ENCODE measurements around the gene SGMS1.
A peak's percentile ranks its signal among the peaks of the same experiment; 100 is the strongest.
"Not testable (repeated sequence)": the region's sequence is repeated elsewhere in the genome, so short reads cannot be mapped to it uniquely, and the experiment has no call there.

Gene SGMS1

GRCh38 chr10:50447691-50448090 is 176.1 kb downstream of the SGMS1 start:
- no peak for DNase-seq (ENCODE audit: low read depth)
- H3K4me3 ChIP-seq (ENCODE audit: low read depth, low read length): no peak overlapping the region

- DNase-seq (ENCODE audit: low read depth); H3K4me3 ChIP-seq (ENCODE audit: low read depth, low read length): not testable (repeated sequence)
Observed at GRCh38 chr10:50445777-50446176, 178.0 kb downstream of the SGMS1 start.

GRCh38 chr10:50440489-50440888 is 183.3 kb downstream of the SGMS1 start:
- DNase-seq (ENCODE audit: low read depth): no peak
- H3K4me3 ChIP-seq (ENCODE audit: low read depth, low read length): no peak overlapping the region

DNA sequence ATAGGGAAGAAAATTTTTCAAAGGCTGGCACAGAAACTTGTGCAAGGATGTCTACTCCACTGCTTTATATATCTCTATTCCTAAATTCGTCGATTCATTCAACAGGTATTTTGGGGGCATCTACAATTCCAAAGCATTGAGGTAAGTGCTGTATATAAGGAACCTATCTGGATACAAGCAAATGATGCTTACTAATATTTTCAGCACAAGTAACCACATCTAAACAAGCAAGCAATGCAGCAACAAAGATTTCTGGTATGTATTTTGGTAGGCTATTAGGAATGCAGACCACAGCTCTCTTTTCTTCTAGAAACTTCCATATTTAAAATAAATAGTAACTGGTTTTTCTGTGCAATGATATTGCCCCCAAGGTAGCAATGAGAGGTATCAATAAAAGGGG is 183.9 kb downstream of the SGMS1 start:
- DNase-seq (ENCODE audit: low read depth): no peak
- no peak overlapping the region for H3K4me3 ChIP-seq (ENCODE audit: low read depth, low read length)

GRCh38 chr10:50439187-50439586 is 184.6 kb downstream of the SGMS1 start:
- no peak for DNase-seq (ENCODE audit: low read depth)
- H3K4me3 ChIP-seq (ENCODE audit: low read depth, low read length): no peak overlapping the region

DNA sequence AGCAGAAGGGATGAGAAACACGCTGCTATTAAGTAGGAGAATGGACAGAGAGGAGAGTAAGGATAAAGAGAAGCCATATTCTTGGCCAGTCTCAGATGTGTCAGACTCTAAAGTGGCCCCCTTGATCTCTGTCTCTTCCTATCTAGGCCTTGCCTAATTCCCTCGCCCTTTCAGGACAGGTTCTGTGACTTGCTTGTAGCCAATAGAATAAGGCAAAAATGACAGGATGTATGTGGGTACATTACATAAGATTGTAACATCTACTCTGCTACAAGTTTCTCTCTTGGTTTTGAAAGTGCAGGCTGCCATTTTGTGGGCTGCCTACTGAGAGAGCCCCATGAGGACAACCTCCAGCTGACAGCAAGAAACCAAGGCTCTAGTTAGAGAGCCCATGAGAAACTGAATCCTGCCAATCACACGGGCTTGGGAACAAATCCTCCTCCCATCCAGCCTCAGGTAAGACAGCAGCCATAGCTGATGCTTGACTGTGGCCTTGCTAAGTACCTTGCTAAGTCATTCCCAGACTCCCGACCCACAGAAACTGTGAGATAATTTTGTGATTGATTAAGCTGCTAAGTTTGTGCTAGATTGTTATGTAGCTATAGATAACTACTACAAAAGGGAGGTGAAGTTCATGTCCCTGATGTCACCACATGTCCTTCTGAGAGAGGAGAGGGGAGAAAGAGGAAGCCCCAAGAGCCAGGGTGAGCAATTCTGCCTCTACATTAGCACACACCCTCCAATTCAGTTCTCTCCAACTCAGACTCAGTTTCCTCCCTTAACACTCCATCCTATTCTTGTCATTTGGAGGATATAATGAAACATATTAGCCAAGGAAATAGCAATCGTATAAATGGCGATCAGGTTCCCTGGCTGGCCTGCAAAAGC is 185.5 kb downstream of the SGMS1 start:
- H3K4me3 ChIP-seq (ENCODE audit: low read depth, low read length): no peak overlapping the region
- DNase-seq (ENCODE audit: low read depth): no peak

- DNase-seq (ENCODE audit: low read depth): no peak
- H3K4me3 ChIP-seq (ENCODE audit: low read depth, low read length): no peak overlapping the region
Observed at GRCh38 chr10:50437248-50437647, 186.5 kb downstream of the SGMS1 start.

- no peak overlapping the region for H3K4me3 ChIP-seq (ENCODE audit: low read depth, low read length)
- no peak for DNase-seq (ENCODE audit: low read depth)
Observed at GRCh38 chr10:50436805-50437204, 187.0 kb downstream of the SGMS1 start.

DNA sequence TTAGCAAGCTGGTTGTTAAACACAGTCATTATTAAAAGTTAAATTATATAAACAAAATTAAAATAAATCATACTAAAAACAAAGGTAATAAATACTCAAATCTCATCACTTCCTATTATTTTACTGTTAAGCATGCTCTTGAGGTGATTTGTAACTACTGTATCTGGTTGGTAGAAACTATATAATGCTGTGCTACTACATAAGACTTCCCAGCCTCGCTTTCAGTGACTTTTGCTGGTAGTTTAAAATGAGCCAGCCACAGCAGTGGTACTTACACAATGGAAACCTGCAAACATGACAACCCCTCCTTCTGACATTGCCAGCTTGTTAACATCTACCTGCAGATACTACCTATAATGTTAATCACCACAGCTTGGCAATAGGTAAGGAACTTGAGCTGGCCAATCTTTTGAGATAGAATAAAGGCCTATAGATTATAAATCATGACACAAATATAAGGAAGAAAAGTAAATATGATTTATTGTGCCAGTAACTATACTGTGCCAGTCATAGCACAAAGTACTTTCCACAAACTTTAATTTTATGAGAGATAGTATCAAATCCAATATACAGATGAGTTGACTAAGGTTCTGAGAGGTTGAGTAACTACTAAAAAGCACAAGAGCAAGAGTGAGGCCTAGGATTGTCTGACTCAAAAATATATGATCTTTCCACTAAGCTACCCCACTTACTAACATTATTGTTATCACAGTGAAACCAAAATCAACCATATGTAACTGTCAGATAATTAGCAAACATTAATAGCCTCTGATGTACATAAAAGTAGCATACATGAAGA is 191.3 kb downstream of the SGMS1 start:
- no peak for DNase-seq (ENCODE audit: low read depth)
- H3K4me3 ChIP-seq (ENCODE audit: low read depth, low read length): no peak overlapping the region

- H3K4me3 ChIP-seq (ENCODE audit: low read depth, low read length): no peak overlapping the region
- peak; percentile 24 for DNase-seq (ENCODE audit: low read depth)
Observed at GRCh38 chr10:50431791-50432190, 192.0 kb downstream of the SGMS1 start.

DNA sequence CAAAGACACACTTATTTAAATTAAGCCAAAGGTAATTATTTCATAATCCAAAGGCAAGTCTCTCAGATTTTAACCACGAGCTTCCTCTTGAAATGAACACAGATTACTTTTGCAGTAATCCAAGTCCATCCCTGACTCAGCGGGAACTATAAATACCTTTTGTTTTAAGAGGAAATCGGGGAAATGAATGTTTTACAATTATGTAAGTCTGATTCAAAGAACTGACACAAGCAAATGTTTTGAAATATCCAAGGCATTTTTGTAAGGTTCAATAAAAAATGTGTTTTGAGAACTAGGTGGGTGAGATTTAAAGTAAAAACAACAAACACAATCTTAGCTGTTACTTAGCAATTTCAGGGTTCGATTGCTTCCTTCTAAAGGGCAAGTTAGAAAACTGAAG is 192.6 kb downstream of the SGMS1 start:
- H3K4me3 ChIP-seq (ENCODE audit: low read depth, low read length): no peak overlapping the region
- no peak for DNase-seq (ENCODE audit: low read depth)

- DNase-seq (ENCODE audit: low read depth): no peak
Observed at GRCh38 chr10:50426485-50426884, 197.3 kb downstream of the SGMS1 start.

GRCh38 chr10:50425215-50425614 is 198.5 kb downstream of the SGMS1 start:
- DNase-seq (ENCODE audit: low read depth); H3K4me3 ChIP-seq (ENCODE audit: low read depth, low read length): not testable (repeated sequence)

More at GRCh38 chr10:50426485-50426884, 197.3 kb downstream of the SGMS1 start:
- no peak overlapping the region for H3K4me3 ChIP-seq (ENCODE audit: low read depth, low read length)

- no peak for DNase-seq (ENCODE audit: low read depth)
- no peak overlapping the region for H3K4me3 ChIP-seq (ENCODE audit: low read depth, low read length)
Observed at GRCh38 chr10:50423448-50423847, 200.3 kb downstream of the SGMS1 start.

DNA sequence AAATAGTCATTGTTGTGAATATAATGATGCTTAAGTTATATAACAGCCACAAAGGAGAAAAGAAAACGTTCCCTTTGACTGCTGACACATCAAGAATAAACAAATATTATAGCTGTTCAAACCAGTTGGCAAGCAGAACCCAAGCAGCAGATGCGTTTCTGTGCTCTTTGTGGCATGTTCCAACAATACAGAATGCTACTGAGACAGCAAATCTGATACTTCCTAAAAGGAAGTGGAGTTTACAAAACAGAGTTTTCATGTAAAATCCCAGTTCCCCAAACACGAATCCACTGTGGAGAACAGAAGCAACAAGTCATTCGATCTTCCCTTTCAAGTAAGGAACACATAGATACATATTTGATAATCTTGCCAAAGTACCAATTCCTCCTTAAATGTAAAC is 201.5 kb downstream of the SGMS1 start:
- no peak overlapping the region for H3K4me3 ChIP-seq (ENCODE audit: low read depth, low read length)
- no peak for DNase-seq (ENCODE audit: low read depth)

DNA sequence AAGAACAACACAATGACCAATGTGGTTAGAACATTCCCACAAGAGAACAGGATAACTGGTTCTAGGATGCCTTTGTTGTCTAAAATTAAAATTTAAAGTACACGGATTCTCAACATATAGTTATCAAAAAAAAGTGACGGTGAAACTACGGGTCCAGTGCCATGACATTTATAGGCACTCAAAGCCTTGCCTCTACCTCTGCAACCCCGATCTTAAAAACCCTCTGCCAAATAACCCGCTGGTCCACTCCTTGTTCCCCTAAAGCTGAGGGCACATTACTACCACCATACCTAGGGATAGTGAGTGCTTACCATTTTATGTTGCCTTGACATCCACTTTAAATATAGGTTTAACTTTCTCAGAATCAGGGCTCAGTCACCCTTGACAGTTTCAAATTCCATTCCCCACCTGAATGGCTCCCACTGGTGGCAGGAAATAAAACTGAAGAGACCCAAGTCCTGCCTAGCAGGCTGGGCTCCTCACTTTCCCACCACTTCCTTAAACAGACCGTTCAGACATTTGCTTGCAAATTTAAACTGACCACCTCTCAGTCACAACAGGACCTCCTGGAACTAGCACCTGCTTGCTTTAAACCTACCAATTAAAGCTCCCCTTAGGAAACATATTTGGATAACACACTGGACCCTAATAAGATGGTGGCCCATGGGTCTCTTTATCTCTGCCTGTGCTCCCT is 202.6 kb downstream of the SGMS1 start:
- no peak overlapping the region for H3K4me3 ChIP-seq (ENCODE audit: low read depth, low read length)
- DNase-seq (ENCODE audit: low read depth): no peak

DNA sequence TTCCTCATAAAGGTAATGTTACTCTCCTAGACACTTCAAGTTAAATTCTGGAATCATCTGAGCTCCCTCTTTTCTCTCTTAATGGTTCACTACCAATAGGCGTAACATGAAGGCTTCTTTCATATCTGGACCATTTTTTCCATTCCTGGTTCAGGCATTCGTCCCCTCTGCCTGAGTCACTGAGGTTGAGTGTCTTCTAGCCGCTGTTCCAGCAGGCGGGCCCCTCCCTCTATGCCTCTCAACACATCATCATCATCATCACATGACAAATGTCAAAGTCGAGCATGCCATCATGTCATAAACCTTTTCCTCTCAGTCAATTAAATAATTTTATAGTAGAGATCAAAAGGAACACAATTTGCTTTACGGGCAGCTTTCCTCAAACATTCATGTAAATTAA is 203.6 kb downstream of the SGMS1 start:
- no peak for DNase-seq (ENCODE audit: low read depth)

DNA sequence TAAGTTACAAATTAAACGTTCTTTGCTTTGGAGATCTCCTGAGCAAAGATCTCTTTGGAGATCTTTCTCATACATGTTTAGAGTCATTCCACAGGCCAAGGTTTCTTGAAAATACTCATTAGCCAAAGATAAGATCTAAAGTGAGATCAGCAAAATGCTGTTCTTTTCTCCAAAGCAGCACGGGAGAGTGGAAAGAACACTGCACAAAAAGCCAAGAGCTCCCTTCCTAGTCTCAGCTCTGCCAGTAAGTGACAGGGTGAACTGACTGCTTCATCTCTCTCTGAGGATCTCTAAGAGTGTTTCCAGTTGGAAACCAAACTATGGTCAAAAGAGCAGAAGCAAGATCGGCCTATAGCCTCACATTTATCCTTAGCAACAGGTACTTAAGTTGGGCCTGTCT is 204.0 kb downstream of the SGMS1 start:
- DNase-seq (ENCODE audit: low read depth): no peak
- H3K4me3 ChIP-seq (ENCODE audit: low read depth, low read length): no peak overlapping the region

More for the DNA sequence above, 203.6 kb downstream of the SGMS1 start:
- H3K4me3 ChIP-seq (ENCODE audit: low read depth, low read length): no peak overlapping the region

- H3K4me3 ChIP-seq (ENCODE audit: low read depth, low read length): no peak overlapping the region
- DNase-seq (ENCODE audit: low read depth): no peak
Observed at GRCh38 chr10:50419091-50419490, 204.7 kb downstream of the SGMS1 start.
